ENCODE measurements around the gene MACROD2.
"Not testable (repeated sequence)": the region's sequence is repeated elsewhere in the genome, so short reads cannot be mapped to it uniquely, and the experiment has no call there.

The MACROD2 gene

DNA sequence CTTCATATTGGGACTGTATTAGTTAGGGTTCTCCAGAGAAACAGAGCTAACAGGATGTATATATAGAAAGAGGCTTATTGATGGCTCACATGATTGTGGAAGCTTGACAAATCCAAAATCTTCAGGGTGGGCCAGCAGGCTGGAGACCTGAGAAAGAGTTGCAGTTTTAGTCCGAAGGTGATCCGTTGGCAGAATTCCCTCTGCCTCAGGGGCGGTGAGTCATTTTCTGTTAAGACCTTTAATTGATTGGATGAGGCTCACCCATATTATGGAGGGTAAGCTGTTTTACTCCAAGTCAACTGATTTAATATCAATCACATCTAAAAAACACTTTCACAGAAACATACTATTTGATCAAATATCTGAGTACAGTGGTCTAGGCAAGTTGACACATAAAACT lies 228.5 kb downstream of the MACROD2 start:
- Histone ChIP-seq H3K9ac (no peak overlapping the region), H3K27me3 (no peaks in the 10 kb centered on the region), H3K27ac (no peak overlapping the region), H3K4me2 (no peak overlapping the region), H3K4me3 (no peak overlapping the region), H3K36me3 (no peaks in the 10 kb centered on the region), H3K4me1 (peaks cover 0 to 8% (median 0%) of the 10 kb centered on the region in 10 experiments; a peak in 4 of 20 replicates), H3K9me3 (replicated peaks in 1 of 11) (peaks cover 0 to 8% (median 4%) of the 10 kb centered on the region in 11 experiments; a peak in 4 of 22 replicates), H4K20me1 (no peaks in the 10 kb centered on the region)
- TF ChIP-seq Cebpa-rat (IDR thresholded peaks at IDR 0.05), result no peak

GRCh38 chr20:14226051-14227049 lies 231.0 kb downstream of the MACROD2 start:
- H3K27ac ChIP-seq; H3K9ac ChIP-seq; H3K9me3 ChIP-seq (replicated peaks in 1 of 11); H3K27me3 ChIP-seq; H3K4me1 ChIP-seq; H4K20me1 ChIP-seq; H3K4me2 ChIP-seq; H3K4me3 ChIP-seq; H3K36me3 ChIP-seq: not testable (repeated sequence)

- Histone ChIP-seq H3K27ac (peak overlapping the region in 3 of 11 experiments; percentile 3 to 44 (median 38); a peak in 4 of 22 replicates), H4K20me1 (no peaks in the 10 kb centered on the region), H3K36me3 (no peaks in the 10 kb centered on the region), H3K9ac (no peak overlapping the region), H3K4me2 (peak overlapping the region in 4 of 11 experiments; percentile 2 to 40 (median 20); a peak in 5 of 22 replicates), H3K4me3 (no peak overlapping the region), H3K27me3 (no peaks in the 10 kb centered on the region), H3K4me1 (peaks cover 0 to 9% (median 2%) of the 10 kb centered on the region in 10 experiments; a peak in 5 of 20 replicates), H3K9me3 (replicated peaks in 1 of 11) (no peaks in the 10 kb centered on the region)
- no peak for TF ChIP-seq Cebpa-rat (IDR thresholded peaks at IDR 0.05)
Measured at GRCh38 chr20:14232650-14233049, 237.3 kb downstream of the MACROD2 start.

DNA sequence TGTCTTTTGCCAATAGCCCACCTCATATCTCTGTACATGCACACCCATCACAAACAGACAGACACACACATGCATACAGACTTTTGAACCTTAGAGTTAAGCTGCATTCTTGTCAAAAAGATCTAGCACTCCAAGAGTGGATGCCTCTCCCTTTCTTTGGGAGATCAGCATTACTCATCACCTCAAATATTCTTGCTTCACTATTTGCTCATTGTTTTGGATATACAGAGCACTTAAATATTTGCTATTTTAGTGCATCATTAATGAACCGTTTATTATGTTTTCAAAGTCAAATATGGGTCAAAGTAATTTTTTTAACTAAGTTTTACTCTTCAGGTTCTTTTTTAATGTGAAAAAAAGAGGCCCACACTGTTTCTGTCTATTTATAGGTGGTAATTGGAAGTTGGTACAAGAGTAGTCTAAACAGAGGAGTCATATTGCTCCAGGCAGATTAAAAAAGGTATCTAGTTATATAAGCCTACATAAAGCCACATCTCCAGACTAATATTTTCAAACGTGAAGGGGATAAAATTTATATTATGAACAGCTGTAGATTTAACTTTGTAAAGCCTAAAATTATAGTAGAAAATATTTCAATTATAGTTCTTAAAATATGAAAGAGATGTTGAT lies 239.5 kb downstream of the MACROD2 start:
- Histone ChIP-seq H3K36me3 (no peaks in the 10 kb centered on the region), H3K9me3 (replicated peaks in 1 of 11) (no peaks in the 10 kb centered on the region), H3K9ac (no peak overlapping the region), H3K27ac (no peak overlapping the region), H3K4me3 (no peak overlapping the region), H3K4me2 (no peak overlapping the region), H3K27me3 (no peaks in the 10 kb centered on the region), H3K4me1 (peaks cover 0 to 9% (median 2%) of the 10 kb centered on the region in 10 experiments; a peak in 5 of 20 replicates), H4K20me1 (no peaks in the 10 kb centered on the region)
- TF ChIP-seq Cebpa-rat (IDR thresholded peaks at IDR 0.05), result no peak

DNA sequence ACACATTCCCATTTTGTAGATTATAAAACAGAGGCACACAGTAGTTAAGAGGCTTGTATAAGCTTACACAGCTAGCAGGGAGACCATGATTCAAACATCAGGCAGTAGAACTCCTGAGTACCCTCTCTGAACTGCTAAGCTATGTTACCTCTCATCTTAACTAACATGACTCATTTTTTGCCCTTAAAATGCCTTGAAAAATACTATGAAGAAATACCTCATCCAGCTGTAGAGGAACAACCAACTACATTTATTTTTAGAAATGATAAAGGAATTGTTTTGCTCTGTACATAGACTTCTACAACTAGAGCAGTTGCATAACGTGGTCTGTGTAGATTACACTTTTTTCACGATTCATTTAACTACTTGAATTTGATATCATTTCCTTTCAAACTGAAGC lies 240.0 kb downstream of the MACROD2 start:
- H3K4me3 ChIP-seq, result no peak overlapping the region
- no peak for TF ChIP-seq Cebpa-rat (IDR thresholded peaks at IDR 0.05)
- H3K9me3 ChIP-seq (replicated peaks in 1 of 11), result no peaks in the 10 kb centered on the region
- no peak overlapping the region for H3K9ac ChIP-seq
- no peak overlapping the region for H3K27ac ChIP-seq
- H3K27me3 ChIP-seq, result no peaks in the 10 kb centered on the region
- no peaks in the 10 kb centered on the region for H4K20me1 ChIP-seq
- peaks cover 0 to 9% (median 2%) of the 10 kb centered on the region in 10 experiments; a peak in 5 of 20 replicates for H3K4me1 ChIP-seq
- H3K36me3 ChIP-seq, result no peaks in the 10 kb centered on the region
- no peak overlapping the region for H3K4me2 ChIP-seq

- no peaks in the 10 kb centered on the region for H3K36me3 ChIP-seq
- TF ChIP-seq Cebpa-rat (IDR thresholded peaks at IDR 0.05), result peak in 1 of 11 experiments; percentile 15; a peak in 2 of 22 replicates
Measured at GRCh38 chr20:14245368-14245970, 250.2 kb downstream of the MACROD2 start.

DNA sequence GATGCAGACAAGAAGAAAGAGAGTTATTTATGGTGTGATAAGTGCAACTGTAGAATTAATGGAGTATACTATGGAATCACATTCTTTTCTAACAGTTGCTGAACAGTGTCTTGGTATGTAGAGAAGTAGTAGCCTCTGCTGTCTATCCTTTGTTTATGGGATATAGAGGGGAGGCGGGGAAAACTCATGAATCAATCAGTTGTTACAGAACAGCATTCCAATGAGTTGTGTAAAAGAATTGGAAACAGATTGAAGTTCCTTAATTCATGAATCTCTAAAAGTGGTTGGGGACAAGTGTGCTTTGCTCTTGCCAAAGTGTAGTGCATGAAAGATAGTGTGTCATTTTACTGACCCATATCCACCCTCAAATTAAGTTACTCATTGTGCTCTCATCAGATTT lies 264.4 kb downstream of the MACROD2 start:
- Histone ChIP-seq H3K4me1 (no peaks in the 10 kb centered on the region), H3K4me3 (no peak overlapping the region), H3K4me2 (no peak overlapping the region), H4K20me1 (no peaks in the 10 kb centered on the region), H3K36me3 (no peaks in the 10 kb centered on the region), H3K27ac (no peak overlapping the region), H3K9ac (no peak overlapping the region), H3K27me3 (no peaks in the 10 kb centered on the region), H3K9me3 (replicated peaks in 1 of 11) (no peaks in the 10 kb centered on the region)
- no peak for TF ChIP-seq Cebpa-rat (IDR thresholded peaks at IDR 0.05)

More at GRCh38 chr20:14245368-14245970, 250.2 kb downstream of the MACROD2 start:
- Histone ChIP-seq H3K27ac (no peak overlapping the region), H3K4me2 (no peak overlapping the region), H3K4me1 (no peaks in the 10 kb centered on the region), H3K9ac (no peak overlapping the region), H3K9me3 (replicated peaks in 1 of 11) (no peaks in the 10 kb centered on the region), H3K4me3 (no peak overlapping the region), H3K27me3 (no peaks in the 10 kb centered on the region), H4K20me1 (no peaks in the 10 kb centered on the region)

DNA sequence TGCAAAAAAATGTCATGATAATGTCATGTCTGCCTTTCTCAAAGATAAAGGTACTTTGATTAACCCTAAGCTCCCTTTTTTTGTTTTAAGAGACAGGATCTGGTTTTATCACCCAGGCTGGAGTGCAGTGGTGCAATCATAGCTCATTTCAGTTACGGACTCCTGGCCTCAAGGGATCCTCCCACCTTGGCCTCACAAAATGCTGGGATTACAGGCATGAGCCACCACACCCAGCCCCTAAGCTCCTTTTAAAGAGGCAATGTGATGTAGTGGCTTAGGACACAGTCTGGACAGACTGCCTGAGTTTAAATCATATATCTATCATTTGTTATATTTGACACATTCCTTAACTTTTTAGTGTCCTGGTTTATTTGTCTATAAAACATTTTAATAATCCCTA lies 265.1 kb downstream of the MACROD2 start:
- H3K4me2 ChIP-seq, result no peak overlapping the region
- H4K20me1 ChIP-seq, result no peaks in the 10 kb centered on the region
- H3K4me1 ChIP-seq, result no peaks in the 10 kb centered on the region
- no peaks in the 10 kb centered on the region for H3K9me3 ChIP-seq (replicated peaks in 1 of 11)
- H3K9ac ChIP-seq, result no peak overlapping the region
- H3K27ac ChIP-seq, result no peak overlapping the region
- H3K27me3 ChIP-seq, result no peaks in the 10 kb centered on the region
- H3K4me3 ChIP-seq, result no peak overlapping the region
- no peak for TF ChIP-seq Cebpa-rat (IDR thresholded peaks at IDR 0.05)
- H3K36me3 ChIP-seq, result no peaks in the 10 kb centered on the region

GRCh38 chr20:14264869-14265268 lies 269.6 kb downstream of the MACROD2 start:
- Histone ChIP-seq H3K9ac (no peak overlapping the region), H3K9me3 (replicated peaks in 1 of 11) (peaks cover 0 to 3% (median 0%) of the 10 kb centered on the region in 11 experiments; a peak in 1 of 22 replicates), H3K4me2 (no peak overlapping the region), H3K4me3 (no peak overlapping the region), H4K20me1 (no peaks in the 10 kb centered on the region), H3K4me1 (no peaks in the 10 kb centered on the region), H3K27ac (no peak overlapping the region), H3K36me3 (no peaks in the 10 kb centered on the region), H3K27me3 (no peaks in the 10 kb centered on the region)
- no peak for TF ChIP-seq Cebpa-rat (IDR thresholded peaks at IDR 0.05)

Measured in BLaER1 treated with 17β-estradiol and CSF1 and Interleukin-3, amounts not matched to agents 10 nM and 100 nM (cell line).